ENCODE data around the gene IQSEC3.

The IQSEC3 gene

DNA sequence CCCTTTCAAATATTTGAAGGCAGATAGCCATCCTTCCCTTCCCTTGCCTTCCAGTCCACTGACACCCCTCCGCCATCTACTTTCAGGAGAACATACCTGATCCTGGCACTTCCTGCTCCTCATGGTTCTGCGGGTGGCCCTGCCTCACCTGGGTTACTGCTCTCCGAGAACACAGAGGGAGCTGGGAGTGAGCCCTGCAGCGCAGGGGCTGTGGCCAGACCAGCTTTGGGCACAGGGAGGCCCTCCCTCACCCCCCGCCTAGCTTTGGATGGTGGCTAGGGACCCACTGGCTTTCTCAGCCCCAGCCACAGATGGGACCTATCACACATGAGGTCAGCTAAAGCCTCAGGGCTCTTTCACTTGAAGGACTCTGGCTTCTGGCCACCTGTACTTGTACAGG is 12.4 kb downstream of the IQSEC3 start:
- DNase-seq = no peak

GRCh38 chr12:80681-81190 is 14.2 kb downstream of the IQSEC3 start:
- no peak for DNase-seq

GRCh38 chr12:82740-83139 is 16.2 kb downstream of the IQSEC3 start:
- no peak for DNase-seq

DNA sequence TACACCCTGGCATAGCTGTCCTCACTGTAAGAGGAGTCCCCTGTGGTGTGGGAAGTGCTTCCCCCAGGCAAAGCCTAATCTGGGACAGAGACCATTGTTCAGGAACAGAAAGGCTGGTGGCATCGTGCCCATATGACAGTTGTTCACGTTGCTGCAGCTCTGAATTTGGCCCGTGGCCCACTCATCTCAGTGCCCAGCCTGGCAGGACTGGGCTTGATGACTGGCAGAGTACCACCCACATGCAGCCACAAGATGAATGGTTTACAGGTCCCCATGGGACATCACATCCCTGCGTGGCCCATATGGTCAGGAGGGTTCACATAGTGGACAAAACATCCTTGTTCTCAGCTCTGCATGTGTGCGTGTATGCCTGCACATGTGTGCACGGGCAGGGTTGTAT is 17.5 kb downstream of the IQSEC3 start:
- peak in 3 of 51 donors; percentile 17 to 26 (median 21) for DNase-seq

- DNase-seq = peak in 18 of 51 donors; percentile 13 to 63 (median 32)
These were observed 18.7 kb downstream of the IQSEC3 start for GRCh38 chr12:85191-85666.

DNA sequence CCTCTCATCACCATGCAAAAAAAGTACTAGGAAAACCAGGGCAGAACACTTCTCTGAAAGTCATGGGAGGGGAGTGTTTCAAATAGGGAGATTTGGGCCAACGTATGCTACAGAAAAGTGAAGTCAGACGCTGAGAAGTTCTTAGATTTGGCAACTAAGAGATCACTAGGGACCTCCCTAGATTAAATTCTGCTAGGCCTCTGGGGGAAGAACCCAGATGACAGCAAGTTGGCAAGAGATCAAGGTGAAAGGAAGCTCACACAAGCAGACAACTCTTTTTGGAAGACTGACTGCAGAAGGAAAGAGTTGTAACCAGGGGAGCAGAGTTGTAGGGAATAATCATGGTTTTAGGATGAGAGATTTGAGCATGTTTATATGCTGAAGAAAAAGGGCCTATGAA is 20.7 kb downstream of the IQSEC3 start:
- no peak for DNase-seq

GRCh38 chr12:87856-88255 is 21.3 kb downstream of the IQSEC3 start:
- no peak for DNase-seq

GRCh38 chr12:89653-90052 is 23.1 kb downstream of the IQSEC3 start:
- no peak for DNase-seq

DNA sequence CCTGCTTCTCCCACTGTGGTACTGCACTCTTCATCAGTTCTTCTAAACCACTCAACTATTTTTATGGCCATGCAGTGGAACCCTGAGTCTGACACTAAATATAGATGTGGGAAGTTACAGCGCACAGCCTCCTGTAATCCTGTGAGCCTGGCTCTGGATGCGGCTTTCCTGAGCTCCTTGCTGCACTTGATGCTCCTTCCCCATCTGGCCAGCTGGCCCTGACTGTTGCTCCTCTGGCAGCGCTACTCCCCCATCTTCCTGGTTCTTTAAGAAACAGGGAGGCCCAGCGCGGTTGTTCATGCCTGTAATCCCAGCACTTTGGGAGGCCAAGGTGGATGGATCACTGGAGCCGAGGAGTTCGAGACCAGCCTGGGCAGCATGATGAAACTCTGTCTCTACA is 24.6 kb downstream of the IQSEC3 start:
- DNase-seq = no peak

- DNase-seq = no peak
These were observed 26.9 kb downstream of the IQSEC3 start for GRCh38 chr12:93266-94005.

DNA sequence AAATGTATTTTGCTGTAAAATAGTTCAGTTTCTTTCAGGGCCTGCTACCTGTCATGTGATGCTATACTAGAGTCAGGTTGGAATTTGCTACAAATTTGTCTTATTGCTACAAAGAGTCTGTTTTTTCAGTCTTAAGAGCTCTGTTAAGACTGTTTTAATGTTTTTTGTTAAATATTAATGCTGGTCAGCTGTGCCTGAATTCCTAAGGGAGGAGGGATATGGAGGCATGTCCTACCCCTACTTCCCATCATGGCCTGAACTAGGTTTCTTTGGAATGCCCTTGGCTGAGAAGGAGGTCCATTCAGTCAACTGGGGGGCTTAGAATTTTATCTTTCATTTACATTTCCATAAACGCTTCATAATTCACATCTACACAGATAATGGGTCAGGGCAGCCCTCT is 30.0 kb downstream of the IQSEC3 start:
- no peak for DNase-seq

- DNase-seq = no peak
These were observed 32.4 kb downstream of the IQSEC3 start for GRCh38 chr12:98924-99352.

GRCh38 chr12:99605-100004 is 33.0 kb downstream of the IQSEC3 start:
- DNase-seq = no peak

GRCh38 chr12:101969-102878 is 35.7 kb downstream of the IQSEC3 start:
- no peak for DNase-seq

GRCh38 chr12:102879-103168 is 36.3 kb downstream of the IQSEC3 start:
- DNase-seq = no peak

DNA sequence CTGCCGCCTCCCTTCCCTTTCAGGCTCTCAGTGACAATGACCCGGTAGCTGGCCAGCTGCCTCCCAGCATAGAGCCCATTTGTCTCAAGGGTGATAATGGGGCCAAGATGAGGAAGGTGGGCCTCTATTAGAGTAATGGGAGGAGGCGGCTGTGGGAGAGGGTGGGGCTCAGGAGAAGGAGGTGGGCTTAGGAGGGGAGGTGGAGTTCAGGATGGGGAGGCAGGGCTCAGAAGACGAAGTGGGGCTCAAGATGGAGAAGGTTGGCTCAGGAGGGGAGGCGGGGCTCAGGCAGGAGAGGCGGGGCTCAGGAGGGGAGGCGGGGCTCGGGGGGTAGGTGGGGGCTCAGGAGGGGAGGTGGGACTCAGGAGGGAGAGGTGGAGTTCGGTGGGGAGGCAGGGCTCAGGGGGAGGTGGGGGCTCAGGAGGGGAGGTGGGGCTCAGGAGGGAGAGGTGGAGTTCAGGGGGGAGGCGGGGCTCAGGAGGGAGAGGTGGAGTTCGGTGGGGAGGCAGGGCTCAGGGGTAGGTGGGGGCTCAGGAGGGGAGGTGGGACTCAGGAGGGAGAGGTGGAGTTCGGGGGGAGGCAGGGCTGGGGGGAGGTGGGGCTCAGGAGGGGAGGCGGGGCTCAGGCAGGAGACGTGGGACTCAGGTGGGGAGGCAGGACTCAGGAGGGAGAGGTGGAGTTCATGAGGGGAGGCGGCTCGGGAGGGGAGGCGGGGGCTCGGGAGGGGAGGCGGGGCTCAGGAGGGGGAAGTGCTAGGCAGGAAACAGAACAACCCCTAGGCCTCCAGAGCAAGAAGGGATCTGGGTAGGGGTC is 36.8 kb downstream of the IQSEC3 start:
- no peak for DNase-seq

GRCh38 chr12:104551-105081 is 38.0 kb downstream of the IQSEC3 start:
- DNase-seq = peak in 2 of 51 donors; percentile 6 to 9

- no peak for DNase-seq
These were observed 39.1 kb downstream of the IQSEC3 start for GRCh38 chr12:105696-106095.

DNA sequence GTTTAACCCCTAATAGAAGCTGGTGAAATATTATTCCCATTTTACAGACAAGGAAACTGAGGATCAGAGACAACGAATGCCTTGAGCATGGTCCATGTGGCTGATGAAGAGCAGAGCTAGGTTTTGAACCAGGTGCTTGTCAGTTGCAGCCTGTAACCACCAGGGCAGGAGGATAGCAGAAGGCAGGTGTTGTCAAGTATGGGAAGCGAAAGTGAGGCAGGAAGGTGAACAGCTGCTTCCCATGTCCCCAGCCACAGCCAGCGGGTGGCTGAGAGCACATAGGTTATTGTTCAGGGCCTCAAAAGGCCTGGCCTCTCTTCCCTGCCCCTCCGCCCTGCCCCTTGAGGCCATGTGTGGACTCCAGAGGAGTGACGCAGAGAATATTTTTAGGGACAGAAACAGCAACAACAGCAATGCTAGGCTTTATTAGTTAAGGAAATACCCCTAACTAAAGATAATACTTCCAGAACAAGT is 39.6 kb downstream of the IQSEC3 start:
- DNase-seq = no peak

GRCh38 chr12:108594-108993 is 42.0 kb downstream of the IQSEC3 start:
- DNase-seq = peak in 28 of 51 donors; percentile 4 to 69 (median 22)

DNA sequence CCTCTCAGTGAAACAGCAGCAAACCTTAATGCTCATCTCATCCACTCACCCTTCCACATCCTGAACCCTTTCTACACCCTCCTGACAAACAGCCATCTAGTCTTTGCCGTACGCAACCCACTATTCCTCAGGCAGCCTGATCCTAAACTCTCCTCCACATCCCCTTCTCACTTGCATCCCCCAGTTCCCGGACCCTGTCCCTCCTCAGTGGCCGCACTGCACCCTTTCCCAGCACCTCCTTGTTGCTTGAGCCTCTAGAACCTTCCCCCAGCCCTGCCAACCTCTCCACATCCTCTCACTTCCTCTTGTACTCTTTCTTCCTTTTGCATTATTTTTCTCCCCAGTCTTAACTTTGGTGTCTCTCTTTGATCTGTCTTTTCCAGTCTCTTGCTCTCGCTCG is 42.9 kb downstream of the IQSEC3 start:
- DNase-seq = no peak

All from hypothalamus (tissue), 51 donors.